Stimulated activated naive CD4-positive, alpha-beta T cell treated with Interleukin-2 at 50 U/mL for 16 hours (primary cell): ENCODE measurements around the gene PMEPA1.

ENCODE experiments used
- DNase-seq: peaks from one replicate; lab custom pipeline; 2025; lab: John Stamatoyannopoulos, UW

PMEPA1 gene, protein sequence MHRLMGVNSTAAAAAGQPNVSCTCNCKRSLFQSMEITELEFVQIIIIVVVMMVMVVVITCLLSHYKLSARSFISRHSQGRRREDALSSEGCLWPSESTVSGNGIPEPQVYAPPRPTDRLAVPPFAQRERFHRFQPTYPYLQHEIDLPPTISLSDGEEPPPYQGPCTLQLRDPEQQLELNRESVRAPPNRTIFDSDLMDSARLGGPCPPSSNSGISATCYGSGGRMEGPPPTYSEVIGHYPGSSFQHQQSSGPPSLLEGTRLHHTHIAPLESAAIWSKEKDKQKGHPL

DNA sequence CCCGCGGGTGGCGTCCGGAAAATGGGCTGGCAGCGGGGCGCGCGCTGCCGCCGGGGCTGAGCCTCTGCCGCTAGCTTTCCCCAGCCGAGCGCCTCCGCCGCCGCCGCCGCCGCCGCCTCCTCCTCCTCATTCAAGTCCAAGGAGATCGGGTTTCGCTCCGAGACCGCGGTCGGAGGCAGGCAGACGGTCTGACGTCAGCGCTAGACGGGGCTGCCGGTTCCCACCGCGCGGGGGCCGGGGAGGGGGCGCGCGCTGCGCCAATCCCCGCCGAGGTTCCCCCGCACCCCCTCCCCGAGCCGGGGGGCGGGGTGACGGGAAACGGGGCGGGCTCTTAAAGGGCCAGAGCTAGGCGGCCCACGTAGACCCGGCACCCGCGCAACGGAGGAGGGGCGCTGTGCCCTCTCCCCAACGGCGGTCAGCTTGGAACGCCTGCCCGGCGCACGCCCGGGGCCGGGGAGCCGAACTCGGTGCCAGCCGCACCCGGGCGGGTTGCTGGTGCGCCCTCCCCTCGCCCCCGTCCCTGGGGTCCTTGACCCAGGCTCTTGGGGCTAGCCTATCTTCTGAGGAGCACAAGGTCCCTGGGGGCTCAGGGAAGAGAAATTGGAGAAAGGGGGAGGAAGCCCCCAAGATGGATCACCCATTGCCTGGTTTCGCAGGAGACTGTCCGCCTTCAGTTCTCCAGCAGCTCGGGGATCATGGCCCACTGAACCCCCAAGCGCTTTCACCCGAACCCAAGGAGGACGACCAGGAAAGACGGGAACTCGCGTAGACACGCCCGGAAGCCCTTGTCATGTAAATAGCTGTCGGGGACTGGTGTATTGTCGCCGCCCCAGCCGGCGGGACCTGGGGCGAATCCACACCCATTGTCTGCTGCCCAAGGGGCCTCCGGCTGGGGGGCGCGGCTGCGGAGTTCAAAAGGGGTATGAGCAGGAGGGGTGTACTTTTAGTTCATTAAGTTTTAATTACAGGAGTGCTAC lies at the start of gene PMEPA1:
TSS of gene PMEPA1 (minus strand) at position 193 of the 977 bp plus-strand sequence. CDS start 433 bp downstream, outside the sequence.
- DNase-seq = peak; percentile 91

DNA sequence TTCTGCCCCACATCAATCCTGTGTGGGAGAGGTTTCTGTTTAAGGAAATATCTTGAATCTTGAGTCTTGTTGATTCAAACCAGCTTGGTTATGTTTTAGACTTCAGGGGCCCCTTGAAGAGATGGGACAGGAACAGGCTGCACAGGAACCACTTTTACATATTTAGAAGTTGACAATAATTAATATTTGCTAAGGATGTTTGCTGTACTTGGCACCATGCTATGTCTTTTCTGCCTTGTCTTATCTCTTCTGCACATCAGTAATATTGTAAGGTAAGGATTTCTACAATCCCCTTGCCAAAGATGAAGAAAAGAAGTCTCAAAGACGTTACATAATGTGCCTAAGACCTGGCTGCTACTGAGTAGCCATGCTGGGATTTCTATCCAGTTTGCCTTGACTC lies 48.0 kb upstream of the PMEPA1 start:
- DNase-seq = no peak

DNA sequence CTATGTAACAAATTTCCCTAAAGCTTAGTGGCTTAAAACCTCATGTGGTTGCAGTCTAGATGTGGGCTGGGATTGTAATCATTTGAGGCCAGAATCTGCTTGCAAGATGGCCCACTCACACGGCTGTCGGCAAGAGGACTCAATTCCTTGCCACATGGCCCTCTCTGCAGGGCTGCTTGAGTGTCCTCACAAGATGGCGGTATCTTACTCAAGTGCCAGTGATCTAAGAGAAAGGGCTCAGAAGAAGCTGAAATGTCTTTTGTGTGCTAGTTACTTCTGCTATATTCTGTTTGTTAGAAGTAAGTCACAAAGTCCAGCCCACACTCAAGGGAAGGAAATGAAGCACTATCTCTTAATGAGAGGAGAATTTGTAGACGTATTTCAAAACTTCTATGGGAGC lies 47.1 kb upstream of the PMEPA1 start:
- no peak for DNase-seq

DNA sequence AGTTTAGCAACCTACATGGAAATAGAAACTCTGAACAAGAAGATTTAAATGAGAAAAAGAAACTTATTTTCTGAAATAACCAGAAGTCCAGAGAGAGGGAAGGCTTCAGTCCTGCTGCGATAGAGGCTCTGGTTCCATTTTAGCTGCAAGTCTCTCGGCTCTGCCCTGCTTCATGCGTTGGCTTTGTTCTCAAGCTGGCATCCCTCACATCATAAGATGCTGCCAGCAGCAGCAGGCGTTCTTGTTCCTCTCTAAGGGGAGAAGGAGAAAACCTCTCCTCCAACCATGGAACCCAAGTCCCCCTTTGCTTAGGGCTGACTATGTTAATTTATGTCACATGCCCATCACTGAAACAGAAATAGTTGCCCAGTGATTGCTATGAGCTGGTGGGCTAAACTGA lies 46.4 kb upstream of the PMEPA1 start:
- DNase-seq = no peak

DNA sequence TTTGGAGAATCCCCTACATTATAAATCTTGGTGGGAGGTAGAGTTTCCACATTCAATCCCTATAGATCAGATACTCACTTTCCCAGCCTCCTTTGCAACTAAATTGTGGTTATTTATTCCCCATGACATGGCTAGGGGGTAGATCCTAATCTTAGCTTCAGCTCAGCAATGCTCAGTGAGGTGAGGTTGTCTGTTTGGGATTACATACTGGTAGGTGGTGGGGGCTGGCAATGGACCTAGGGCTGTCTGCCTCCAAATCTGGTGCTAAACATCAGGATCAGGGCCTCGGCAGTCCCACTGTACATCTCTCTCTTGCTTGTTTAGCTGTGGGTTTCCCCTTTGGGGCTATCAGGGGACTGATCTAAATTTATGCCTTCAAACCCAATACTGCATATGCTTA lies 45.8 kb upstream of the PMEPA1 start:
- no peak for DNase-seq

DNA sequence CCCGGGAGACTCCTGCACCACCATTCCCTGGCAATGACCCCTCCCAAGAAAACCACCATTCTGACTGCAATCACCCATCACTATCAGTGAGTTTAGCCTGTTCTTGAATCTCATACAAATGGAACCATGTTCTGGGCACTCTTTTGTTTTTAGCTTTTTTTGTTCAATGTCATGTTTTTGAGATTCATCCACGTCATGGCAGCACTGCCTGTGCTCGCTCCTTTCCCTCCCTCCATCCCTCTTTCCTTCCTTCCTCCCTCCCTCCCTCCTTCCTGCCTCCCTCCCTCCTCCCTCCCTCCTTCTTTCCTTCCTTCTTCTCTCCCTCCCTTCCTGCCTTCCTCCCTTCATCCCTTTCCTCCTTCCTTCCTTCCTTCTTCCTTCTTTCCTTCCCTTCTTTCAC lies 44.4 kb upstream of the PMEPA1 start:
- no peak for DNase-seq

DNA sequence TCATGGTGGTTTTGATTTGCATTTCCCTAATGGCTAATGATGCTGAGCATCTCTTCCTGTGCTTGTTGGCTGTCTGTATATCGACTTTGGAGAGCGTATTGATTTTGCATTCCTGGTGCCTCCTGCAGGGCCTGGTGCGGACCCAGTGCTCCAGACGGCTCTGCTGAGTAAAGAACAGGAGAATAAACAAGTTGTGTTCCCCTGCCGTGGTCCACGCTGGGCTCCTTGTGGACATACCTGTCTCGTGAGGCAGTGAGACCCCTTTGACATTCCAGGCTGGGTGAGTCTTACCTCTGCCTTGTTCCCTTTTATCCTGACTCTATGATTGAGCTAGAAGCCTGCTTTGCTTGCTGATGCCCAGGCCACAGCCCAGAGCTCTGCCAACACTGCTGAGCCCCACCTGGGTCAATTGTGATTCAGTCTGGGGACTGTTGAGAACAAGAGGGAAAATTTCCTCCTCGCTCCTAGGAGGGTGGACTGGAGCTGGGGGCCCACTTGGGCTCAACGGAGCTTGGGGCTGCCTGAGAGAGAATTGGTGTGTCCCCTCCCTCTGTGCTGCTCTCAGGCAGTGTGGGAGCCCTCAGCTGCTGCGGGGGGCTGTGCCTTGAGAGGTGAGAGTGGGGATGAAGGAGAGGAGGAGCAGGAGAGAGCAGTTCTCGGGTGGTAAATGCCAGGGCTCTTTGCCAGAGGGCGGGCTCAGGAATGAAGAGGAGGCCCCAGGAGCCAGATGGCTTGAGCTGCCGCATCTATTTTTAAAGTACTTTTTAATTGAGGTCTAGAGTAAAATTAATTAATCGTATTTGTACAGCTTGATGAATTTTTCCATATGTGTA lies 43.7 kb upstream of the PMEPA1 start:
- no peak for DNase-seq

DNA sequence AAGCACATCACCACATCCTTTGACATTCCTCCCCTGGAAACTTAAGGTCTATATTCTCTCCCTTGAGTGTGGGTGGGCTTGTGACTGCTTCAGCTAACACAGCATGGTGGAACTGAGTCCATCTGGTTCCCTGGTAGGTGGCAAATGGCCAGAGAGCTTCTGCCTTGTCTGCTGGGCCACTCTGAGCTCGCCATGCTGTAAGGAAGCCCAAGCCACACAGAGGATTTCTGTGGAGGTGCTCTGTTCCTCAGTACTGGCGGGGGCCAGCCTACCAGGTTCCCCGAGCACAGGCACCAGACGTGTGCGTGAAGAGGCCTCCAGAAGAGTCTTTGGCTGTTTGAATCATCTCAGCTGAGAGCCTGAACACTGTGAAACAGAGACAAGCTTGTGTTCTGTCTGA lies 41.6 kb upstream of the PMEPA1 start:
- DNase-seq = no peak

DNA sequence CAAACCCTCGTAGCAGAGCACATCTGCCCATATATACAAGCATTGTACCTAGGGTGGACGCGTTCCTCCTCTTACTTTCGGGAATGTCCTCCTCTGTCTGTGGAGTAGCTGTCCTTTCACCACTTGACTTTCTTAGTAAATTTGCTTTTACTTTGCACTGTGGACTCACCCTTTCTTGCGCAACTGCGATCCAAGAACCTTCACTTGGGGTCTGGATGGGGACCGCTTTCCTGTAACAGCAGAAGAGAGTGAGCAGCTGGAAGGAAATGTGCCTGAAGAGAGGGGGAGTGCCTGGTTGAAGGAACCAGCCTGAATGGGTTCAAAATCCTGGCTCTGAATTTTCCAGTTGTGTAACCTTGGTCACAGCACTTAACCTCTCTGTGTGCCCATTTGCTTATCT lies 40.1 kb upstream of the PMEPA1 start:
- no peak for DNase-seq

DNA sequence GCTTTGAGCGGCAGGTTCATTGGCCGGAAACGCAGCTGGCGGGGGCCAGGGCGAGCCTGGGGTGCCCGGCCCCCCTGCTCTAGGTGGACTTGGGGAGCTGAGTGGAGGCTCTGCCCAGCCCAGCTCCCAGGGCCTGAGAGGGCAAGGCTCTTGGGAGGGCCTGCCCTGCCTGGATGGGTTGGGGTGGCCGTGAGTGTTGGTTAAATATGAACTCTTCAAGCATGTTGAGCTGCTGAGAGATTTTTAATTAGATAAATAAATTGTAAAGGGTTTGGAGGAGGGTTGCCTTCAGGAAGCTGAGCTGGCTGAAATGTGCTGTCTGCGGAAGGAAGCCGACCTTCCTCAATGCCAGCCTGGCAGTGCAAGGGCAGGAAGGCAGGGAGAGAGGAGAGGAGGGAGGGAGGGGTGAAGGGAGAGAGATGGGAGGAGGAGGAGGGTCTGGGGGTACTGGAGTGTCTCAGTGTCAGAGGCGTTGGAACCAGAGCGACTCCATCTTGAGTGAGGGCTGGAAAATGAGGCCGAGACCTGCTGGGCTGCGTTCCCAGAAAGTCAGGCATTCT lies 39.4 kb upstream of the PMEPA1 start:
- no peak for DNase-seq

DNA sequence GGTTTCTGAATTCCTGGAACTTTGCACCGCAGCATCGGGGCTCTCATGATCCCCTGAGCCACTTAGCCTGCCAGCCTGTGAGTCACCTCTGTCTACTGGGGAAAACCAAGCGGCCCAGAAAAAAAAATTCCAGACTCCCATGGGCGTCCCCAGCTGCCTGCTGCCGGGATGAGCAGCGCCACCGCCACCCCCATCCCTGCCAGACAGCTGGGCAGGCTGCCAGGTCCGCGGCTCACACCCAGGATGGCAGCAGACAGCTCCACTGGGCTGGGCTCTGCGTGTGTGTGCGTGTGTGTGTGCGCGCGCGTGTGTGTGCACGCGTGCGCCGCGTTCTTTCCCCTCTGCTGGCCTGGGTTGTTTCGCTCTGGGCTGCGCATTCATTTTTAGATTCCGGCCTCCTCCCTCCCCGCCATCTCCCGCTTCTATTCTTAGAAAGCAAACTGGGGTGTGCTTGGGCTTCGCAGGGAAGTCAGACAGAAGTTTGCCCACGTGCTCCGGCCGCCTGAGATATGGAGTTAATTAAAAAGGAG lies 38.9 kb upstream of the PMEPA1 start:
- DNase-seq = peak; percentile 35

DNA sequence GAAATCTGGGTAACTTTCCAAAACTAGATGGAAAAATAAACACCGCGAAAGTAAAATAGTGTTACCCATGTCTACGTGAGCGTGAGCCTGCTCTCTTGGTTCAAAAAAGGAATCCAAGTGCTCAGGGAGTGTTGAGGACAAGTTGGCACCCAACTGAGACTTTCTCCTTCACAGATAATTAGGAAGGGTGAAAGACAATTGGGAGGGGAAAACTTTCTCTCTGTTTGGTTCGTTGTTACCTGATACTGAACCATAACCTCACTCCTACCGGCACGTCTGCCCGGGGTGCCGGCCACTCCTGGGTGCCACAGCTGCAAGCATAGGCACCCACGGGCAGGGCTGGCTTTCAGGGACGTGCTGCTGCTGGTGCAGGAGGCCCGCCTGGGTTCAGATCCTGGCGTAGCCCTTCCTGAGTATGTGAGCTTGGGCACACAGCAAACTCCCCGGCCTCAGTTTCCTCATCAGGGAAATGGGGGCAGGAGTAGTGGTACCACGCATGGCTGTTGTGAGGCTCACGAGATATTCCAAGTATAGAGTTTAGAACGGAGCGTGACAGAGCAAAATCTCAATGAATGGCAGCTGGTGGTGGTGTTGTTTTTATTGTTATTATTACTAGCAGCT lies 38.2 kb upstream of the PMEPA1 start:
- no peak for DNase-seq

DNA sequence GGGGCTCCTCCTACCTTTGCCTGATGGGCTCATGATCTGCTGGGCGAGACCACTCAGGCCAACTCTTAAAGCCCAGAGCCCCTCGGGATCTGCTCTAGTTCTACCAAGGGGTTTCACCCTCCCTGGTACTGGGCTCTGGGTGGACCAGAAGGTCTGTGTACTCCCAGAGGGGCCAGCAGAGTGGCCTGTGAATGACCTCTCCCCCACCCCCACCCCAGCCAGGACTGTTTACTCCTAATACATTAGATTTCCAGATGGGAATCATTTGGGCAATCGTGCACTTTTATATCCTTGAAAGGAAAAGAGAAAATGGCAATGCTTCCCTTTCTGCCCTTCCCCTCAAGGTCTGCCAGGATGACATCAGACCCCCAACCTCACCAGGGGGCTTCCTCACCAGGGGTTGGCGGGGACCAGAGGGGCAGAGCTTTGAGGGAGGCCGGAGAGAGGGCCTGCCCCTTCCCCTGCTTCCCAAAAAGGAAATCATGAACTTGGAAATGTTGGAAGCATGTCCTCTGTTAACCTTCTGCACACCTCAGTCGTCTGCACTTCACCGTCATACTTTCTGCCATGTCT lies 37.1 kb upstream of the PMEPA1 start:
- DNase-seq = no peak

DNA sequence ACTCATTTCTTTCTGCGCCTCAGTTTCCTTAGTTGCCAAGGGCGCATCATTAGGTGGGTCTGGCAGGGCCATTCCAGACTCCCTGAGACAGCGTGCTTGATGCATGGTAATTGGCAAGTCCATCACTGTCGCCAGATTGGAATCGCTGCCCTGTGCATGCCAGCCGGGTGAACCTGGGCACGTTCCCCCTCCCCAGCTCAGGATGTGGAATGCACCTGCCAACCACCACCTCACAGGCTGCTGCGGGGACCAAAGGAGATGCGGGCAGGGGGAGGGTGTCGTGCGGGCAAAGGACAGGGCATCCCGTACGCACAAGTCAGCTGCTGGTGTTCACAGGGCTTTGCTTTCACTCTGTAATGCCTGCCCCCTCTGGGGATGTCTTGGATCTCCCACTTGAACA lies 36.4 kb upstream of the PMEPA1 start:
- no peak for DNase-seq

DNA sequence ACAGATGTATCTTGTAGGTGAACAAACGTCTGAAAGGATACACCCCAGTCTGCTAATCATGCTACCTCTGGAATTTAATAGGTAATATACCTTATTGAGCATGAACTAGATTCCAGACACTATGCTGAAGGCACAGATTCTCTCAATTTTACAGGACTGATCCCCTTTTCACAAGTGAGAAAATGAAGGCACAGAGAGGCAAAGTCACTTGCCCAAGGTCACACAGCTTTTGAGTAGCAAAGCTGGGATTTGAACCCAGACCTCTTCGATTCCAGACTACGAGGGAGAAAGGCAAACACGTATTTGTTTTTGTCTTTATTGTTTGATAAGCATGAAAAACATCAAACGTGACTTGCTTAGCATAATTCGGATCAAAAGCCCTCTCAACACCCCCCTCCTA lies 34.4 kb upstream of the PMEPA1 start:
- no peak for DNase-seq

DNA sequence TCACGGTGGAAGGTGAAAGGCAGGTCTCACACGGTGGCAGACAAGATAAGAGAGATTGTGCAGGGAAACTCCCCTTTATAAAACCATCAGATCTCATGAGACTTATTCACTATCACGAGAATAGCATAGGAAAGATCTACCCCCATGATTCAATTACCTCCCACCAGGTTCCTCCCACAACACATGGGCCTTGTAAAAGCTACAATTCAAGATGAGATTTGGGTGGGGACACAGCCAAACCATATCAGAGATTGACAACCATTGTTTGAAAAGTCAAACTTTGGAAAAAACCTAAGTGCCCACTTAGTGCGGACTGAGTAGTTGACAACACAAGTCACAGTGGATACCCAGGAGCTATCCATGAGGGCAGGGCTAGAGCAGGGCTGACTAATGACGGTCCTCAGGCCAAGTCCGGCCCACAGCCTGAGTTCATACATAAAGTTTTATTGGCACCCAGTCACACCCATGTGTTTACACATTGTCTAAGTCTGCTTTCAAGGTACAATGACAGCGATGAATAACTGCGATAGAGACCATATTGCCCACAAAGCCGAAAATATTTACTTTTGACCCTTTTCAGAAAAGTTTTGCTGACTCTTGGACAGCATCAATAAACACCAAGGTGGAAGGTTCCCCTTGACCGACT lies 33.8 kb upstream of the PMEPA1 start:
- DNase-seq = no peak

DNA sequence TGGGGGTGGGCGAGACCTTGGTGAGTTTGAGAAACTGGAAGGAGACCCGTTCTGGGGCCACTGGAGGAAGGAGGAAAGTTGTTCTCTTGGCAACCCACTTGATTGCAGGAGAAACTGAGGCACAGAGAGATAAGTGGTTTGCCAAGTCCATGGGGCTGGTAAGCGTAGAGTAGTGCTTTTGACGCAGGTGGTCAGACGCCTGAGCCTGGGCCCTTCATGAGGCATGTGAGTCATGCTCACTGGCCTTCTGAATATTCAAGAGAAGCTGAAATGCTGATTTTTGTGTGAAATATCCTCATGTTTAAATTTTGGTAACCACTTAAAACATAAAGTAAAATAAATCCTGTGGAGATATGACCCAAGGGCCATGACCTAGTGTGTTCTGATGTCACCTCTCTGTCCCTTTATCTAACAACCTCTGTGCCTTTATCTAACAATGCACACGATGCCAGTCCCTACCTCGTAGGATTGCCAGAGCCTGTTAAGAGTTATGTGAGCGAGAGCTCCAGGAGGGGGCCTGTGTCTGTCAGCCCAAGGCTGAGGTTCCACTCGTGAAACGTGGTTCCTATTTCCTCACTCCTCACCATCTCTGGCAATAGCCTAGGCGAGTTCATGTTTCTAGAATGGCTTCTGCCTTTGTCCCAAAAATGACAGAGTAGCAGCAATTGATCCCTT lies 32.8 kb upstream of the PMEPA1 start:
- DNase-seq = no peak

DNA sequence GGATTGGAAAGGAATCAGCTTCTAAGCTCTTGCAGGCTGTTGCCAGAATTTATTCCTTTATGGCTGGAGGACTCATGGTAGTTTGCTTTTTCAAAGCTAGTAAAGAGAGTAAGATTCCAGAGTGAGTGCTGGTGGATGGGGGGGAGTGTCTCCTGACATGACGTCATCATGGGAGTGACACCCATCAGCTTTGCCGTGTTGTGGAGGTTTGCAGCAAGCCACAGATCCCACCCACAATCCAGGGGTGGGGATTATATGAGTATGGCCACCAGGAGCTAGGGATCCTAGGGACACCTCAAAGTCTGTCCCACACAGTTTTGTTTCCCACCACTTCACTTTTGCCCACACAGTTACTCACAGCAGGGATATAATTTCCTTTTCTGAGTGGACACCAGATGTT lies 28.7 kb upstream of the PMEPA1 start:
- DNase-seq = no peak

DNA sequence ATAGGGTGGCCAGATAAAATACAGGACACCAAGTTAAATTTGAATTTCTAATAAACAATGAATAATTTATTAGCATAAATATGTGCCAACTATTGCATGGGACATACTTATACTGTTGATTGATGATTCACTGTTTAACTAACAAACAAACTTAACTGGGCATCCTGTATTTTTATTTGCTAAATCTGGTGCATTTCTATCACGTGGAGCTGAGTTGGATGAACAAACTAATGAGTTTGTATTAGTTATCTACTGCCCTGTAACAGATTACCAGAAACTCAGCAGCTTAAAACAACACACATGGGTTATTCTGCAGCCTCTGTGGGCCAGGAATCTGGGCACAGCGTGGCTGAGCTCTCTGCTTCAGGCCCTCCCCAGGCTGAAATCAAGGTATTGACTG lies 28.2 kb upstream of the PMEPA1 start:
- no peak for DNase-seq

DNA sequence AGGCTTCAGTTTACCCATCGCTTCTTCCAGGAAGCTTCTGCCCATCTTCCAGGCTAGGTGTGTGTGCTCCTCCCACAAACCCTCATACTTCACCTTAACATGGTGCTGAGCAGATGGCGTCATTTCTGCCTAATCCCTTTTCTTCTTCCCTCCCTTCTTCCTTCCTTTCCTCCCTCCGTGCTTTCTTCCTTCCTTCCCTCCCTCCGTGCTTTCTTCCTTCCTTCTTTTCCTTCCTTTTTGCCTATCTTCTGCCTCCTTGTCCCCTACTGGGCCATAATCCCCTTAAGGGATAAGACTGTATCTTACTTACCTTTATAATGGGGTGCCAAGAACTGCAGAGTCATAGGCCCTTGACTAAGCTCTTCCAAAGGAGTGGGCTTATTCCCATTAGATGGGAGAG lies 27.5 kb upstream of the PMEPA1 start:
- DNase-seq = no peak
